ENCODE measurements around the gene MRPS30. TPM values are rescaled to one million over a fixed set of nuclear protein-coding genes. Genes with fewer than 3 reads are reported as not detected.

Gene MRPS30
- total and polyA plus RNA-seq, 2 of the 4 experiments (the other 2 are of a cell fraction): 18.3 to 51.4 TPM

GRCh38 chr5:44828719-44829118 lies 20.0 kb downstream of the MRPS30 start:
- H3K9ac ChIP-seq (ENCODE audit: low read depth, low read length): no peak overlapping the region
- H3K79me1 ChIP-seq (ENCODE audit: low read depth in 1 of 2, low read length in 2 of 2): no peaks in the 10 kb centered on the region
- in situ Hi-C loops (cut with MboI; ENCODE audit: low sequenced_read_pairs): no loop called here
- no peaks in the 10 kb centered on the region for H3K27me3 ChIP-seq (ENCODE audit: control insufficient read depth, insufficient read depth, low read length)
- H3K9me3 ChIP-seq (ENCODE audit: control insufficient read depth, insufficient read depth, low read length): no peaks in the 10 kb centered on the region
- H3K18ac ChIP-seq (ENCODE audit: low read depth, low read length): no peak overlapping the region
- no peak overlapping the region for H2BK15ac ChIP-seq (ENCODE audit: low read depth, low read length)
- no peak overlapping the region for H3K27ac ChIP-seq (ENCODE audit: insufficient read depth, low read length)
- no peak overlapping the region for H4K8ac ChIP-seq (ENCODE audit: low read depth in 2 of 2, low read length in 2 of 2)
- H3K9me1 ChIP-seq (ENCODE audit: insufficient read depth, low read length): no peaks in the 10 kb centered on the region
- no peak overlapping the region for H4K91ac ChIP-seq (ENCODE audit: insufficient read depth, low read depth, low read length)
- H3K4me1 ChIP-seq (ENCODE audit: control insufficient read depth, insufficient read depth, low read length): no peaks in the 10 kb centered on the region
- DNase-seq (no peak), ATAC-seq (ENCODE audit: low read depth) (no peak)
- H2BK20ac ChIP-seq (ENCODE audit: low read depth, low read length): no peak overlapping the region
- no peak overlapping the region for H2BK5ac ChIP-seq (ENCODE audit: low read depth, low read length, poor library complexity, severe bottlenecking)
- dilution Hi-C loops (cut with HindIII; ENCODE audit: low sequenced_read_pairs, unreplicated experiment): no loop called here
- no peak overlapping the region for H3K14ac ChIP-seq (replicated peaks; ENCODE audit: low read depth, low read length)
- no peak overlapping the region for H2AK5ac ChIP-seq (ENCODE audit: low read depth, low read length)
- H3K36me3 ChIP-seq (ENCODE audit: control insufficient read depth, insufficient read depth, low read length): no peaks in the 10 kb centered on the region
- no TSS peak for BruUV-seq (replicated peaks)
- no peaks in the 10 kb centered on the region for H4K20me1 ChIP-seq (ENCODE audit: insufficient read depth, low read length)
- H3K4ac ChIP-seq (ENCODE audit: low read depth, low read length): no peak overlapping the region
- ChIA-PET POLR2A (ENCODE audit: unreplicated experiment) (no interaction called here), CTCF (no interaction called here)
- H3K4me3 ChIP-seq (ENCODE audit: insufficient read depth, low read depth, low read length): no peak overlapping the region
- no peak overlapping the region for H2BK120ac ChIP-seq (ENCODE audit: low read depth, low read length)
- no peak overlapping the region for H2AK9ac ChIP-seq (replicated peaks; ENCODE audit: low read depth, low read length, poor library complexity)
- H2AFZ ChIP-seq (replicated peaks; ENCODE audit: low read length, poor library complexity): no peak overlapping the region
- no CpG with 5 or more reads among the region's 1 CpG for WGBS, 2 experiments (ENCODE audit: extremely low coverage in 2 of 2, insufficient read length in 1 of 2)
- H4K5ac ChIP-seq (ENCODE audit: low read depth, low read length): no peak overlapping the region
- TF ChIP-seq CTCF (conservative IDR thresholded peaks at IDR 0.05; ENCODE audit: low read depth, low read length) (no peak), ELK1 (IDR thresholded peaks at IDR 0.05; ENCODE audit: borderline replicate concordance, low read depth, low read length) (no peak), USF2 (IDR thresholded peaks at IDR 0.05; ENCODE audit: low read depth, low read length) (no peak), MXI1 (IDR thresholded peaks at IDR 0.05; ENCODE audit: borderline replicate concordance, low read depth, low read length) (no peak), CEBPB (IDR thresholded peaks at IDR 0.05; ENCODE audit: low read depth, low read length) (no peak), NFE2L2 (IDR thresholded peaks at IDR 0.05; ENCODE audit: low read depth, low read length) (no peak), MAFK (IDR thresholded peaks at IDR 0.05; ENCODE audit: low read depth, low read length) (no peak), MAZ (IDR thresholded peaks at IDR 0.05; ENCODE audit: borderline replicate concordance, low read depth, low read length) (no peak), RFX5 (IDR thresholded peaks at IDR 0.05; ENCODE audit: low read depth, low read length) (no peak), RAD21 (IDR thresholded peaks at IDR 0.05; ENCODE audit: low read length) (no peak), FOS (IDR thresholded peaks at IDR 0.05; ENCODE audit: low read depth, low read length) (no peak), POLR2A (IDR thresholded peaks at IDR 0.05; ENCODE audit: low read depth, low read length) (no peak), BHLHE40 (IDR thresholded peaks at IDR 0.05; ENCODE audit: low read depth, low read length) (no peak), SMC3 (IDR thresholded peaks at IDR 0.05; ENCODE audit: low read depth, low read length) (no peak), CHD1 (IDR thresholded peaks at IDR 0.05; ENCODE audit: low read depth, low read length) (no peak), RCOR1 (IDR thresholded peaks at IDR 0.05; ENCODE audit: insufficient replicate concordance, low read length) (no peak)
- H3K56ac ChIP-seq (ENCODE audit: extremely low read depth, insufficient read depth, low read length): no peak overlapping the region
- intact Hi-C loops (cut with micrococcal nuclease): no loop called here
- H3K4me2 ChIP-seq (ENCODE audit: low read depth, low read length): no peak overlapping the region
- H3K23ac ChIP-seq (ENCODE audit: low read depth, low read length): no peak overlapping the region

Data from IMR-90 (cell line).